HG03565 (cell line): ENCODE measurements around the gene TSPAN18.

Experiments
- ATAC-seq: cut with Tn5 transposase; IDR thresholded peaks from one replicate; pipeline ENCODE4 v1.9.1; 2021; ENCODE audit warnings: mild to moderate bottlenecking, moderate library complexity; ENCODE audit not compliant: unreplicated experiment

The TSPAN18 gene

GRCh38 chr11:44817207-44817949 lies 90.6 kb downstream of the TSPAN18 start:
- no peak for ATAC-seq

- ATAC-seq, result no peak
Measured at GRCh38 chr11:44818110-44818509, 91.3 kb downstream of the TSPAN18 start.

- ATAC-seq, result no peak
Measured at GRCh38 chr11:44819346-44819745, 92.6 kb downstream of the TSPAN18 start.

GRCh38 chr11:44822369-44822768 lies 95.6 kb downstream of the TSPAN18 start:
- no peak for ATAC-seq

GRCh38 chr11:44823006-44823405 lies 96.2 kb downstream of the TSPAN18 start:
- no peak for ATAC-seq

GRCh38 chr11:44823868-44824267 lies 97.1 kb downstream of the TSPAN18 start:
- ATAC-seq, result no peak

GRCh38 chr11:44824300-44824704 lies 97.5 kb downstream of the TSPAN18 start:
- no peak for ATAC-seq

GRCh38 chr11:44825058-44825785 lies 98.5 kb downstream of the TSPAN18 start:
- no peak for ATAC-seq

- ATAC-seq, result no peak
Measured at GRCh38 chr11:44826922-44827643, 100.3 kb downstream of the TSPAN18 start.

- ATAC-seq, result no peak
Measured at GRCh38 chr11:44828296-44828695, 101.5 kb downstream of the TSPAN18 start.

GRCh38 chr11:44829838-44830237 lies 103.1 kb downstream of the TSPAN18 start:
- no peak for ATAC-seq

GRCh38 chr11:44831605-44832394 lies 105.0 kb downstream of the TSPAN18 start:
- no peak for ATAC-seq

GRCh38 chr11:44832452-44832851 lies 105.7 kb downstream of the TSPAN18 start:
- no peak for ATAC-seq

GRCh38 chr11:44833221-44833876 lies 106.6 kb downstream of the TSPAN18 start:
- ATAC-seq, result no peak

GRCh38 chr11:44833877-44834452 lies 107.2 kb downstream of the TSPAN18 start:
- no peak for ATAC-seq

GRCh38 chr11:44834846-44835245 lies 108.1 kb downstream of the TSPAN18 start:
- ATAC-seq, result no peak

GRCh38 chr11:44835296-44835695 lies 108.5 kb downstream of the TSPAN18 start:
- ATAC-seq, result no peak

- no peak for ATAC-seq
Measured at GRCh38 chr11:44835938-44836337, 109.2 kb downstream of the TSPAN18 start.

GRCh38 chr11:44837661-44838060 lies 110.9 kb downstream of the TSPAN18 start:
- no peak for ATAC-seq

GRCh38 chr11:44839458-44840084 lies 112.8 kb downstream of the TSPAN18 start:
- no peak for ATAC-seq
